Hepatocyte (in vitro differentiated cells): ENCODE data around the gene FADS6. TPM values are rescaled to one million over a fixed set of nuclear protein-coding genes. Genes with fewer than 3 reads are reported as not detected.

ENCODE experiments used
- DNase-seq: peaks from one replicate; pipeline ENCODE4 v3.0.0-alpha.2; 2016; ENCODE audit warnings: low spot score
- H2AFZ ChIP-seq: fragments of 200-600 bp; sonication (generic); 2 replicates; pipeline ENCODE4 v1.6.0; 2016; ENCODE audit warnings: antibody characterized with exemption, mild to moderate bottlenecking
- H3K27ac ChIP-seq: fragments of 200-600 bp; sonication (generic); 2 replicates; pipeline ENCODE4 v1.5.1; 2016; ENCODE audit warnings: mild to moderate bottlenecking
- H3K27me3 ChIP-seq: fragments of 200-600 bp; sonication (generic); 2 replicates; pipeline ENCODE4 v1.6.1; 2016
- H3K36me3 ChIP-seq: fragments of 200-600 bp; sonication (generic); replicated peaks from 2 replicates; pipeline ENCODE4 v1.5.1; 2016; ENCODE audit warnings: low read depth; ENCODE audit not compliant: insufficient read depth
- H3K4me1 ChIP-seq: fragments of 200-600 bp; sonication (generic); 2 replicates; pipeline ENCODE4 v1.5.1; 2016; ENCODE audit warnings: mild to moderate bottlenecking, moderate library complexity; ENCODE audit not compliant: insufficient read depth
- H3K4me2 ChIP-seq: fragments of 200-600 bp; sonication (generic); 2 replicates; pipeline ENCODE4 v1.6.0; 2016
- H3K4me3 ChIP-seq: fragments of 200-600 bp; sonication (generic); 2 replicates; pipeline ENCODE4 v1.5.1; 2016; ENCODE audit warnings: mild to moderate bottlenecking
- H3K79me2 ChIP-seq: fragments of 200-600 bp; sonication (generic); 2 replicates; pipeline ENCODE4 v1.6.0; 2017; ENCODE audit warnings: mild to moderate bottlenecking
- H3K9me2 ChIP-seq: fragments of 200-600 bp; sonication (generic); replicated peaks from 2 replicates; pipeline ENCODE4 v1.6.0; 2017; ENCODE audit warnings: mild to moderate bottlenecking; ENCODE audit not compliant: insufficient read depth
- H3K9me3 ChIP-seq: fragments of 200-600 bp; sonication (generic); 2 replicates; pipeline ENCODE4 v1.5.1; 2016; ENCODE audit warnings: low read depth, mild to moderate bottlenecking
- H4K20me1 ChIP-seq: fragments of 200-600 bp; sonication (generic); 2 replicates; pipeline ENCODE4 v1.6.0; 2016; ENCODE audit warnings: mild to moderate bottlenecking; ENCODE audit not compliant: insufficient read depth, poor library complexity, severe bottlenecking
- EZH2 ChIP-seq: fragments of 200-600 bp; sonication (generic); IDR thresholded peaks from 2 replicates; pipeline ENCODE4 v1.6.1; 2016; ENCODE audit warnings: antibody characterized with exemption, mild to moderate bottlenecking, borderline replicate concordance
- EZH2phosphoT487 ChIP-seq: fragments of 200-600 bp; sonication (generic); IDR thresholded peaks from one replicate; pipeline ENCODE4 v1.6.1; 2018; ENCODE audit warnings: antibody characterized with exemption, mild to moderate bottlenecking, low read depth, moderate library complexity; ENCODE audit not compliant: unreplicated experiment, severe bottlenecking
- WGBS: methylation state at CpG from one replicate; pipeline ENCODE4 v1.1.6; 2016; ENCODE audit warnings: low lambda C conversion rate; ENCODE audit errors: missing lambda C conversion rate; 5-methylcytosine and 5-hydroxymethylcytosine counted together
- polyA plus RNA-seq: library from polyadenylated mRNA; unstranded; fragments of >200 nt; fragmentation: Nextera tagmentation; extraction: Ambion mirVana; gene quantifications from 2 replicates; pipeline ENCODE4 v1.2.1, GENCODE V29; 2016
- total RNA-seq: library from RNA; depleted of rRNA; stranded (reverse); fragments of >200 nt; gene quantifications from 2 replicates; pipeline ENCODE4 v1.2.3, GENCODE V29; 2014
- TF ChIP-seq, protein P1 (sequence below): fragments of 200-600 bp; sonication (generic); IDR thresholded peaks from 2 replicates; pipeline ENCODE4 v1.5.1; 2016; ENCODE audit warnings: antibody characterized with exemption, mild to moderate bottlenecking; ENCODE audit not compliant: poor library complexity

FADS6 gene
- total and polyA plus RNA-seq, 2 experiments from 2014 or later, result 4.2 to 4.3 TPM

DNA sequence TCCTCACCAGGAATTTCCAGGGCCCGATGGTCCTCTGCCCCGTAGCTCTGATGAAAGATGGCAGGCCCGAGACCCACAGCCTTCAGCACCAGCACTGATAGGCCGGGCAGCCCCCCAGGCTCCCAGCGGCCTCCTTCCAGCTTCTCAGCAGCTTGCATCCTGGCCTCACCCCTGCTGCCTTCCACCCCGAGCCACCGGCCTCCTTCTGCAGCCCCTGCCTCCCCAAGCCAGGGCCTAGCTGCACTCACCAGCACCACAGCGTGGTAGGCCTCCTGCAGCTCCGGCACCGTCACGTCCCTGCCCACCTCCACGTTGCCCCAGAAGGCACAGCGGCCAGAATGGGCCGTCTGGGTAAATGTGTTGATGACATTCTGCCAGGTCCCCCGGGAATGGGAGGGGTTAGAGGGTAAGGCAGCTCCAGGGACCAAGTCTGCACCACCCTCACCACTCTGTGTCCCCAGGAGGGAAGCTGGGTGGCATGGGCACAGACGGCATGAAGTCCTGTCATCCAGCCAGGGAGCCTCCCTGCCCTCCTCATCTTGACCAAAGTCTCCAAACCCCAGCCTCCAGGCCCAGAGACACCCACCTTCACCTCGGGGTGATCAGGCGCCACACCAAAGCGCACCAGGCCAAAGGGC is 27.1 kb downstream of the FADS6 start:
- no peak overlapping the region for H2AFZ ChIP-seq
- H3K4me3 ChIP-seq, result no peak overlapping the region
- no peaks in the 10 kb centered on the region for H3K79me2 ChIP-seq
- H3K27ac ChIP-seq, result no peak overlapping the region
- H3K4me1 ChIP-seq, result peaks cover 8% of the 10 kb centered on the region
- no peak overlapping the region for H3K4me2 ChIP-seq
- H3K27me3 ChIP-seq, result peaks cover 8% of the 10 kb centered on the region
- no peaks in the 10 kb centered on the region for H4K20me1 ChIP-seq
- H3K9me2 ChIP-seq, result no peaks in the 10 kb centered on the region
- TF ChIP-seq, protein P1, sequence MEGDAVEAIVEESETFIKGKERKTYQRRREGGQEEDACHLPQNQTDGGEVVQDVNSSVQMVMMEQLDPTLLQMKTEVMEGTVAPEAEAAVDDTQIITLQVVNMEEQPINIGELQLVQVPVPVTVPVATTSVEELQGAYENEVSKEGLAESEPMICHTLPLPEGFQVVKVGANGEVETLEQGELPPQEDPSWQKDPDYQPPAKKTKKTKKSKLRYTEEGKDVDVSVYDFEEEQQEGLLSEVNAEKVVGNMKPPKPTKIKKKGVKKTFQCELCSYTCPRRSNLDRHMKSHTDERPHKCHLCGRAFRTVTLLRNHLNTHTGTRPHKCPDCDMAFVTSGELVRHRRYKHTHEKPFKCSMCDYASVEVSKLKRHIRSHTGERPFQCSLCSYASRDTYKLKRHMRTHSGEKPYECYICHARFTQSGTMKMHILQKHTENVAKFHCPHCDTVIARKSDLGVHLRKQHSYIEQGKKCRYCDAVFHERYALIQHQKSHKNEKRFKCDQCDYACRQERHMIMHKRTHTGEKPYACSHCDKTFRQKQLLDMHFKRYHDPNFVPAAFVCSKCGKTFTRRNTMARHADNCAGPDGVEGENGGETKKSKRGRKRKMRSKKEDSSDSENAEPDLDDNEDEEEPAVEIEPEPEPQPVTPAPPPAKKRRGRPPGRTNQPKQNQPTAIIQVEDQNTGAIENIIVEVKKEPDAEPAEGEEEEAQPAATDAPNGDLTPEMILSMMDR, result no peak
- no peak for TF ChIP-seq EZH2phosphoT487
- no peak for TF ChIP-seq EZH2
- WGBS, result 84% methylated on average over 19 of the region's 19 CpGs
- no peaks in the 10 kb centered on the region for H3K36me3 ChIP-seq
- no peaks in the 10 kb centered on the region for H3K9me3 ChIP-seq
- no peak for DNase-seq

DNA sequence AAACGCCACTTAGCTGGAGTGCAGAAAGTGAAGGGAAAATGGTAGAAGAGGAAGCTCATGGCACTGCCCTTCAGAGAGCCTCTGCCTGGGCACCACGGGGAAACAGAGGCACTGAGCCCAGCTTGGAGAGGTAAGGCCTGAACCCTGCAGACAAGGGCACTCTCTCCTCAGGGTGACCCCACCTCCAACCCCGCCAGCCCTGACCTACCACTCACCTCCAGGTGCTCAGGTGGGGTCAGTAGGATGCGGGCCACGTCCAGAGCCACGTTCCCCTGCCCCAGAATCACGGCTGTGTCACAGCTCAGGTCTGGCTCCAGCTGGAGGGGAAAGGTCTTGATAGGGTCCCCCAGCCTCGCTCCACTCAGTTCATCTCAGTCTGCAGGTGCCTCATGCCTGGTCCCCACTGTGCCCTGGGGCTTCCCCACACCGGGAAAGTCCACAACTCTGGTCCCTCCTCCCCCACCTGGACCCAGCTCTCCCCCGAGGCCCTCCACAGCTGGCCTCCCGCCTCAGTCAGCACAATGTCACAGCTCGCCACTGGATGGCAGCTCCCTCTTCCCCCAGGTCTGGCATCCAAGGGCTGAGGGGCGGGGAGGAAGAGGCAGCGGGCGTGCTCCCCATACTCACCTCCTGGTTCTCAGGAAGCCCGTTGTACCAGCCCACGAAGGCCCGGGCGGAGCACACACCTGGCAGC is 27.8 kb downstream of the FADS6 start:
- no peaks in the 10 kb centered on the region for H3K79me2 ChIP-seq
- no peak overlapping the region for H3K4me3 ChIP-seq
- H3K27me3 ChIP-seq, result peaks cover 15% of the 10 kb centered on the region
- H3K9me2 ChIP-seq, result no peaks in the 10 kb centered on the region
- no peak for DNase-seq
- 85% methylated on average over 19 of the region's 19 CpGs for WGBS
- H3K36me3 ChIP-seq, result no peaks in the 10 kb centered on the region
- H2AFZ ChIP-seq, result no peak overlapping the region
- no peak for TF ChIP-seq EZH2phosphoT487
- no peaks in the 10 kb centered on the region for H4K20me1 ChIP-seq
- H3K27ac ChIP-seq, result no peak overlapping the region
- H3K4me2 ChIP-seq, result no peak overlapping the region
- no peaks in the 10 kb centered on the region for H3K9me3 ChIP-seq
- peaks cover 14% of the 10 kb centered on the region for H3K4me1 ChIP-seq

DNA sequence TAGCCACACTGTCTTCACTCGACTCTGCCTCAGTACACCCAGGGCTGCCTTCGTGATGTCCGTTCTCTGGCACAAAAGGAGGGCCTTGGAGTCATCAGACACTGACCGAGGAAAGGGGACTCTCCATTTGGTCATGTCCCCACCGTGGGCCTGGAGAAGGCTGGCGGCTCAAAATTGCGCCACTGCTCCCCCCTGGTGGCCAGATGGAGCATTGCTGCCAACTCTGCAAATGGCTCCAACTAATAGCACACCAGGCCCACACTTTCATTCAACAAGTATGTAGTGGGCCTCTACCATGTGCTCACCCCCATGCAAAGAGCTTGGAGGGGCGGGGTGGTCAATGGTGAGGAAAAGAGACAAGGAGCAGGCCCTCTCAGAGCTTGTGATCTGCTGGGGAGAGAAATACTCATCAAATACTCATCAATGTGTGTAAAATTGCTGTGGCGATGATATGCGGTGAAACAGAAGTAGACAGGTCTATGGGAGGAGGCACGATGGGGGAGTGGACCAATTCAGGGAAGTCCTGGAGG is 28.5 kb downstream of the FADS6 start:
- H3K27ac ChIP-seq, result no peak overlapping the region
- 33% methylated on average over 11 of the region's 11 CpGs for WGBS

More for the DNA sequence above, 28.5 kb downstream of the FADS6 start:
- peaks cover 17% of the 10 kb centered on the region for H3K4me1 ChIP-seq
- no peak overlapping the region for H3K4me2 ChIP-seq
- no peaks in the 10 kb centered on the region for H3K9me3 ChIP-seq
- H3K36me3 ChIP-seq, result no peaks in the 10 kb centered on the region
- no peak for TF ChIP-seq EZH2
- no peak for TF ChIP-seq EZH2phosphoT487
- TF ChIP-seq, protein P1, result peak; percentile 89
- H3K27me3 ChIP-seq, result peaks cover 22% of the 10 kb centered on the region
- H3K79me2 ChIP-seq, result no peaks in the 10 kb centered on the region
- no peak overlapping the region for H2AFZ ChIP-seq
- no peaks in the 10 kb centered on the region for H4K20me1 ChIP-seq
- DNase-seq, result peak; percentile 77
- no peak overlapping the region for H3K4me3 ChIP-seq
- no peaks in the 10 kb centered on the region for H3K9me2 ChIP-seq
